ENCODE data around the gene CDK5RAP3. TPM values are rescaled to one million over a fixed set of nuclear protein-coding genes. Genes with fewer than 3 reads are reported as not detected.

Gene CDK5RAP3
- total and polyA plus RNA-seq, 2 of the 13 experiments (the other 11 are each of a cell fraction or from before 2014, with no cell fraction given), result 128 to 154 TPM

GRCh38 chr17:48025040-48025903 lies 54.4 kb downstream of the CDK5RAP3 start (continued):
- TF ChIP-seq ZBTB49 (CRISPR knock-in tag; IDR thresholded peaks at IDR 0.05; ENCODE audit: borderline replicate concordance) (no peak), ZNF207 (IDR thresholded peaks at IDR 0.05; ENCODE audit: borderline replicate concordance) (no peak), MYC (CRISPR knock-in tag; IDR thresholded peaks at IDR 0.05; ENCODE audit: borderline replicate concordance) (no peak), HMG20B (CRISPR knock-in tag; conservative IDR thresholded peaks at IDR 0.05) (peak; percentile 28; the same call in 1 of the 2 replicates), ZNF431 (CRISPR knock-in tag; IDR thresholded peaks at IDR 0.05; ENCODE audit: borderline replicate concordance, low read depth) (no peak), HOXA7 (CRISPR knock-in tag; IDR thresholded peaks at IDR 0.05) (no peak), RARG (CRISPR knock-in tag; IDR thresholded peaks at IDR 0.05; ENCODE audit: low read depth) (no peak), JARID2 (CRISPR knock-in tag; IDR thresholded peaks at IDR 0.05; ENCODE audit: insufficient replicate concordance) (no peak), ZBTB10 (CRISPR knock-in tag; IDR thresholded peaks at IDR 0.05; ENCODE audit: borderline replicate concordance) (no peak), ZNF20 (CRISPR knock-in tag; IDR thresholded peaks at IDR 0.05) (no peak), ZNF580 (CRISPR knock-in tag; IDR thresholded peaks at IDR 0.05; ENCODE audit: borderline replicate concordance, low read depth) (peak; percentile 84; the same call in 1 of the 2 replicates), MED8 (CRISPR knock-in tag; IDR thresholded peaks at IDR 0.05; ENCODE audit: insufficient replicate concordance) (no peak), JUND (CRISPR knock-in tag; IDR thresholded peaks at IDR 0.05) (no peak), PRDM4 (CRISPR knock-in tag; IDR thresholded peaks at IDR 0.05; ENCODE audit: borderline replicate concordance) (no peak), HNRNPK (IDR thresholded peaks at IDR 0.05; ENCODE audit: low read depth, low read length, poor library complexity, severe bottlenecking) (no peak), ZNF317 (CRISPR knock-in tag; IDR thresholded peaks at IDR 0.05) (no peak)
